Placental epithelial cell (primary cell): ENCODE measurements around the gene CA6. TPM values are rescaled to one million over a fixed set of nuclear protein-coding genes. Genes with fewer than 3 reads are reported as not detected.

Experiments used
- small RNA-seq: library from RNA; depleted of rRNA; stranded (forward); fragments of <200 nt; gene quantifications from one replicate; pipeline ENCODE3, GENCODE V24; 2012
- total RNA-seq: library from RNA; depleted of rRNA; stranded (reverse); fragments of >200 nt; gene quantifications from 2 replicates; pipeline ENCODE4 v1.2.3, GENCODE V29; 2012

Gene CA6
- total RNA-seq: not detected in 2 replicates

GRCh38 chr1:8945568-8945967 lies at the start of gene CA6:
TSS of gene CA6 (plus strand) at chr1:8945868. CDS start at chr1:8945887, 19 bp downstream.

Small RNAs within 50 kb of the gene (small RNA-seq; reads per million reads assigned to genes)
- gene AL139415.2: not detected
- gene RN7SL451P: not detected

Other genes with a start within 250 kb of the CA6 start
- 20.6 and 85.6 TPM in 2 replicates for gene RERE, start 128.2 kb upstream of the CA6 start, total RNA-seq
- gene ENO1, start 67.2 kb upstream of the CA6 start, total RNA-seq: 538 and 1,794 TPM in 2 replicates
- not detected in 2 replicates for gene SLC2A7, start 80.6 kb downstream of the CA6 start, total RNA-seq
- gene SLC2A5, start 123.8 kb downstream of the CA6 start, total RNA-seq: 0.87 and 2.4 TPM in 2 replicates
- 3.1 and 4.2 TPM in 2 replicates for gene GPR157, start 183.2 kb downstream of the CA6 start, total RNA-seq